AG09309 (cell line): ENCODE results near the gene RFK.
"Not testable (repeated sequence)": the region's sequence is repeated elsewhere in the genome, so short reads cannot be mapped to it uniquely, and the experiment has no call there.

ENCODE experiments used
- DNase-seq: peaks from one replicate; pipeline ENCODE4 v3.0.0-alpha.2; 2010; ENCODE audit warnings: low read depth
- H3K4me3 ChIP-seq: 2 replicates; pipeline ENCODE4 v1.5.1; 2011; ENCODE audit warnings: mild to moderate bottlenecking, low read depth, low read length, moderate library complexity; ENCODE audit not compliant: control insufficient read depth
- TF ChIP-seq, protein P1 (sequence below): IDR thresholded peaks from 2 replicates; pipeline ENCODE4 v1.5.1; 2011; ENCODE audit warnings: mild to moderate bottlenecking, low read depth, low read length, inconsistent platforms; ENCODE audit not compliant: insufficient read depth, control insufficient read depth; ENCODE audit errors: missing control alignments

Gene RFK

DNA sequence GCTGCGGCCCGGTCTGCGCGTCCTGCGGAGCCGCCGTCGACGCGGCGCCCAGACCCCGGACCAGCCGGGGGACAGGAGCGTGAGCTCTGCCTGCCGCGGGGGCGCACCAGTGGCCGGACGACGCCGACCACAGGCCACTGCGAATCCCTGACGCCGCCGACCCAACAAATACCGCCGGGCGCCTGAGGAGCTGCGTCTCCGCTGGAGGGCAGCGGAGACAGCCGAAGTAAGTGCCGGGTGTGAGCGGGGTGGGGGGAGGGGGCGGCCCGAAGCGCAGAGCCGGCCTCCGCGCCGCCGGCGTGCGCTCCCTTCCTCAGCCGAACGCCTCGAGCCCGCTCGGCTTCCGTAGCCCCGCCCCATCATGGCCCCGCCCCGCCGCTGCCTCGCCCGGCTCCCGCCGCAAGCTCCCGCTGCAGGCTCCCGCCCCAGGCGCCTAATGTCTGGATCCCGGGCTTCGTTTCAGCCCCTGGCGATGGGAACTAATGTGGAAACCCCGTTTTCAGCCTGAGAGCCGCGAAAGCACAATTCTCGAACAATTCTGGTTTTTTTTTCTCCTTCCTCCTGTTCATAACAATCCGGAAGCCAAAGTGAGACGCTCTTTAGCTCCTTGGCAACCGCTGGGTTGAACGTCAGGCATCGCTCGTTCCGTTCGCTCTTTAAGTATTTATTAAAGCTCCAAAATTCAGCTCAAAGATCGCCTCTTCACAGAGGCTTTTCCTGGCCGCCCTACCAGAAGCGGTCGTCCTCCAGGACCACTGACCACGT lies at the start of gene RFK:
TSS of gene RFK (minus strand) at position 232 of the 765 bp plus-strand sequence. CDS start 255 bp downstream, outside the sequence.
- peak within 1 kb of the TSS; percentile 95 for H3K4me3 ChIP-seq
- TF ChIP-seq, protein P1, sequence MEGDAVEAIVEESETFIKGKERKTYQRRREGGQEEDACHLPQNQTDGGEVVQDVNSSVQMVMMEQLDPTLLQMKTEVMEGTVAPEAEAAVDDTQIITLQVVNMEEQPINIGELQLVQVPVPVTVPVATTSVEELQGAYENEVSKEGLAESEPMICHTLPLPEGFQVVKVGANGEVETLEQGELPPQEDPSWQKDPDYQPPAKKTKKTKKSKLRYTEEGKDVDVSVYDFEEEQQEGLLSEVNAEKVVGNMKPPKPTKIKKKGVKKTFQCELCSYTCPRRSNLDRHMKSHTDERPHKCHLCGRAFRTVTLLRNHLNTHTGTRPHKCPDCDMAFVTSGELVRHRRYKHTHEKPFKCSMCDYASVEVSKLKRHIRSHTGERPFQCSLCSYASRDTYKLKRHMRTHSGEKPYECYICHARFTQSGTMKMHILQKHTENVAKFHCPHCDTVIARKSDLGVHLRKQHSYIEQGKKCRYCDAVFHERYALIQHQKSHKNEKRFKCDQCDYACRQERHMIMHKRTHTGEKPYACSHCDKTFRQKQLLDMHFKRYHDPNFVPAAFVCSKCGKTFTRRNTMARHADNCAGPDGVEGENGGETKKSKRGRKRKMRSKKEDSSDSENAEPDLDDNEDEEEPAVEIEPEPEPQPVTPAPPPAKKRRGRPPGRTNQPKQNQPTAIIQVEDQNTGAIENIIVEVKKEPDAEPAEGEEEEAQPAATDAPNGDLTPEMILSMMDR: peak; percentile 41

DNA sequence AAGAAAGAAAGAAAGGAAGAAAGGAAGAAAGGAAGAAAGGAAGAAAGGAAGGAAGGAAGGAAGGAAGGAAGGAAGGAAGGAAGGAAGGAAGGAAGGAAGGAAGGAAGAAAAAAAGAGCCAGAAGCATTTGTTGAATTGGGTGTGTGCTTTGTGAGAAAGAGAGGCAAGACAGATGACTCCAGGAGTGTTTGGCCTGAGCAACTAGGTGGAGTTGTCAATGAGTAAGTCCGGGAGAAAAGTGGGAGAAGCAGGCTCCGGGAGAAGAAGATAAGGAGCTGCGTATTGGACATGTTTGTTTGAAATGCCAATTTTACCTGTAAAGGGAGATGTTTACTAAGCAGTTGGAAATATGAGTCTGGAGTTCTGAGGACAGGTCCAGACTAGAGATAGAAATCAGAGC lies 49.7 kb upstream of the RFK start:
- H3K4me3 ChIP-seq: no peak overlapping the region
- DNase-seq: no peak
- TF ChIP-seq, protein P1: no peak

More for the DNA sequence above, at the start of gene RFK:
- DNase-seq: peak; percentile 68

DNA sequence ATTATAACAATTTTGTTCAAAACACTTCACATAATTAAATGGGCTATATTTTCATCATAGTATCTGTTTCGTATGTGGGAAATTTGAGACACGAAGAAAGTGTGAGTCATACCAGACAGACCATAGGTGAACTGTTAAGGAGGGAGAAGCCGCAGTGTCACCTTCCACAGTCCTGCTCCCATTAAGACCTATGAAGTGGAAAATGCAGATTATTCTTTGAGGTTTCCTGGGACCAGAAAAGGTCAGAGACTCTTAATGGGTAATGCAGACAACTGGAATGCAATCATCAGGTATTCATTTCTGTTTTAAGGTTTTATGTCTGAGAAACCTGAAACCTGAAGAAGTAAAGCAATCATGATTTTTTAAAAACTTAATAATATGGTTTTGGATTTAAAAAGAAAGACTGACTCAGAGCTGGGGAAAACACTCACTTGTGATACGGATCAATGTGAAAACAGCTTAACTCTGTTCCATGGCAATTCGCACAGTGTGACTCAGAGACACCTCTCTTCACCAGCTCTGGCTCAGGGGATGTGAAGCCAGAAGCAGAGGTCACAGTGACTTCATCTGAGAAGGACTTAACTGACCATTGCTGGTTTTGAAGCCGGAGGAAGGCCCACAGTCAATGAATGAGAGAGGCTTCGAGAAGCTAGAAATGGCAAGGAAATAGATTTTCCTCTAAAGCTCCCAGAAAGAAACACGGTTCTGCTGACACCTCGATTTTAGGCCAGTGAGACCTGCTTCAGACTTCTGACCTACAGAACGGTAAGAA lies 47.5 kb upstream of the RFK start:
- TF ChIP-seq, protein P1: no peak
- H3K4me3 ChIP-seq: no peak overlapping the region
- no peak for DNase-seq

DNA sequence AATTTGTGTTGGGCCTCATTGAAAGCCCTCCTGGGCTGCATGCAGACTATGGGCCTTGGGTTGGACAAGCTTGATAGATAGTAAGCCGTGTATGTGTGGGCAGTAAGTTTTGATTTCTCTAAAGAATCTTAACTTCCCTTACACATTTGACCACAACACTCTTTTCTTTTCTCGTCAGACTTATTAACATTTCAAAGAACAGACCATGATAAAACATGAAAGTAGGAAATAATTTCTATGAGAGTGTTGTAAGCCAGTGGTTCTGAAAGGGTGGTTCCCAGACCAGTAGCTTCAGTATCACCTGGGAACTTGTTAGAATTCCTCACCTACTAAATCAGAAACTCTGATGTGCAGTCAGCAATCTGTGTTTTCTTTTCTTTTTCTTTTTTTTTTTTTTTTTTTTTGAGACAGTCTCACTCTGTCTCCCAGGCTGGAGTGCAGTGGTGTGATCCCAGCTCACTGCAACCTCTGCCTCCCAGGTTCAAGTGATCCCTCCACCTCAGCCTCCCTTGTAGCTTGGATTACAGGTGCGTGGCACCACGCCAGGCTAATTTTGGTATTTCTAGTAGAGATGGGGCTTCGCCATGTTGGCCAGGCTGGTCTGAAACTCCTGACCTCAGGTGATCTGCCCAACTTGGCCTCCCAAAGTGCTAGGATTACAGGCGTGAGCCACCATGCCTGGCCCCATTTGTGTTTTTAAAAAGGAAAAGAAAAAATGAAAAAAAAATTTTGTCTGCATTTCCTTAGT lies 44.8 kb upstream of the RFK start:
- TF ChIP-seq, protein P1: no peak
- H3K4me3 ChIP-seq: no peak overlapping the region
- DNase-seq: no peak

DNA sequence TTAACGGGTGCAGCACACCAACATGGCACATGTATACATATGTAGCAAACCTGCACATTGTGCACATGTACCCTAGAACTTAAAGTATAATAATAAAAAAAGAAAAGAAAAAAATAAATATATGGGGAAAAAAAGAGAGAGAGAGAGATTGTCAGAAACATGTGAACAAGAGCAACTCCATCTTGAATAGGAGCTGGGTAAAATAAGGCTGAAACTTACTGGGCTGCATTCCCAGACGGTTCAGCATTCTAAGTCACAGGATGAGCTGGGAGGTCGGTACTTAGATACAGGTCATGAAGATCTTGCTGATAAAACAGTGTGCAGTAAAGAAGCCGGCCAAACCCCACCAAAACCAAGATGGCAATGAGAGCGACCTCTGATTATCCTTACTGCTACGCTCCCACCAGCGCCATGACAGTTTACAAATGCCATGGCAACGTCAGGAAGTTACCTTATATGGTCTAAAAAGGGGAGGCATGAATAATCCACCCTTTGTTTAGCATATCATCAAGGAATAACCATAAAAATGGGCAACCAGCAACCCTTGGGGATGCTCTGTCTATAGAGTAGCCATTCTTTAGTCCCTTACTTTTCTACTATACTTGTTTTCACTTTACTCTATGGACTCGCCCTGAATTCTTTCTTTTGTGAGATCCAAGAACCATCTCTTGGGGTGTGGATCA lies 42.9 kb upstream of the RFK start:
- DNase-seq, H3K4me3 ChIP-seq: not testable (repeated sequence)

DNA sequence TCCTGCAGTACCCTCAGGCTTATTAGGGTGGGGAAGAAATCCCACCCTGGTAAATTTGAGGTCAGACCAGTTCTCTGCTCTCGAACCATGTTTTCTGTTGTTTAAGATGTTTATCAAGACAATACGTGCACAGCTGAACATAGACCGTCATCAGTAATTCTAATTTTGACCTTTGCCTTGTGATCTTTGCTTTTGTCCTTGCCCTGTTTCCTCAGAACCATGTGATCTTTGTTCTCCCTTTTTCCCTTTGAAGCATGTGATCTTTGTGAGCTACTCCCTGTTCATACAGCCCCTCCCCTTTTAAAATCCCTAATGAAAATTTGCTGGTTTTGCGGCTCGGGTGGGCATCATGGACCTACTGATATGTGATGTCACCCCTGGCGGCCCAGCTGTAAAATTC lies 40.7 kb upstream of the RFK start:
- DNase-seq, H3K4me3 ChIP-seq: not testable (repeated sequence)

DNA sequence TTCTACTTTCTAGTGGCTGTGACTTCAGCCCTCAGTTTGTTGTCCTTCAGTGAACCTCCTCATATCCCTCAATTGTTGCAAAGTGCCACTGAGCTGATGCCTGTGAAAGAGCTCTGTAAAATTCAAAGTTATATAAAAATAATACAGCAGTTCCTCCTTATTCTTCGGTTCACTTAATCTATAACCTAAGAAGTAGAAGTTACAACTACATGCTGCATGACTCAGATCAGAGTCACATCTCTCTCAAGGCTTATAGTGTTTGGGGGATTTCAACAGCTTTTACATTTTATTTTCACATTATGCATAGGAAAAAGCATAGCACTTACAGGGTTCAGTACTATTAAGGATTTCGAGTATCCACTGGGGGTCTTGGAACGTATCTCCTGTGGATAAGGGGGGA lies 39.6 kb upstream of the RFK start:
- no peak overlapping the region for H3K4me3 ChIP-seq
- TF ChIP-seq, protein P1: no peak
- DNase-seq: no peak
